Measurements from ENCODE around the gene TGFBR2.
A peak's percentile ranks its signal among the peaks of the same experiment; 100 is the strongest.

TGFBR2 gene

GRCh38 chr3:30608598-30608947 is 2.2 kb downstream of the TGFBR2 start:
- TF ChIP-seq CTCF (conservative IDR thresholded peaks at IDR 0.05; ENCODE audit: low read depth, low read length) = no peak
- peak overlapping the region; percentile 75 for H3K4me3 ChIP-seq (ENCODE audit: low read length)
- no peak for DNase-seq (ENCODE audit: low read depth)

- TF ChIP-seq CTCF (conservative IDR thresholded peaks at IDR 0.05; ENCODE audit: low read depth, low read length) = no peak
- no peak for DNase-seq (ENCODE audit: low read depth)
- H3K4me3 ChIP-seq (ENCODE audit: low read length) = no peak overlapping the region
Measured at GRCh38 chr3:30609930-30610701, 3.7 kb downstream of the TGFBR2 start.

DNA sequence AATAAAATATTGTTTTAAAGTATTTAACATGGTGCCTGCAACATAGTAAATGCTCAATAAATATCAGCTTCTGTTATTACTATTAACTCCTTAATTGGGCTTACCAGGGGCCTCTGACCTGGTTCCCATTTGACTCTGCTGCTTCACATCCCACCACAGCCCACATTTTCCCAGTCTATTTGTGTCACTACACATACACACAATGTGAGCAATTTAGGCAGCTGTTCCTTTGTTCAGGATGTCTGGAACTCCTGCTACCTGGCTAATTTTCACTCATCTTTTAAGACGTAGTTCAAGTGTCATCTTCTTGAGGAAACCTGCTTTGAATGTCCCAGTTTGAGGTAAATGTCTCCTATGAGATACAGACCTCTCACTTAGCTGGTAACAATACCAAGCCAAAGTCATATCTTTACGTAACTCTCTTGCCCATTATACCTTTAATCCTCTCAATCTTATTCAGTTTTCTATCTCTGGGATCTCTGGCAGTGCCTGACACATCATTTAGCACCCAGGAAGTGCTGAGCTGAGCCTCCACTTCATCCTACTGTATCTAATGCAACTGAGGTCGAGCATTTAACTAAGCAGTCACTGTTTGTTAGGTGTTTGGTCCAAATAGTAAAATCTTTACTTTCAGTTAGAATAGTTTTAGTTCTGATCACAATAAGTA is 4.4 kb downstream of the TGFBR2 start:
- H3K4me3 ChIP-seq (ENCODE audit: low read length) = no peak overlapping the region
- no peak for DNase-seq (ENCODE audit: low read depth)
- TF ChIP-seq CTCF (conservative IDR thresholded peaks at IDR 0.05; ENCODE audit: low read depth, low read length) = no peak

- DNase-seq (ENCODE audit: low read depth) = no peak
- H3K4me3 ChIP-seq (ENCODE audit: low read length) = no peak overlapping the region
- no peak for TF ChIP-seq CTCF (conservative IDR thresholded peaks at IDR 0.05; ENCODE audit: low read depth, low read length)
Measured at GRCh38 chr3:30611613-30612436, 5.4 kb downstream of the TGFBR2 start.

GRCh38 chr3:30612437-30613132 is 6.2 kb downstream of the TGFBR2 start:
- H3K4me3 ChIP-seq (ENCODE audit: low read length) = no peak overlapping the region
- TF ChIP-seq CTCF (conservative IDR thresholded peaks at IDR 0.05; ENCODE audit: low read depth, low read length) = no peak
- DNase-seq (ENCODE audit: low read depth) = no peak

DNA sequence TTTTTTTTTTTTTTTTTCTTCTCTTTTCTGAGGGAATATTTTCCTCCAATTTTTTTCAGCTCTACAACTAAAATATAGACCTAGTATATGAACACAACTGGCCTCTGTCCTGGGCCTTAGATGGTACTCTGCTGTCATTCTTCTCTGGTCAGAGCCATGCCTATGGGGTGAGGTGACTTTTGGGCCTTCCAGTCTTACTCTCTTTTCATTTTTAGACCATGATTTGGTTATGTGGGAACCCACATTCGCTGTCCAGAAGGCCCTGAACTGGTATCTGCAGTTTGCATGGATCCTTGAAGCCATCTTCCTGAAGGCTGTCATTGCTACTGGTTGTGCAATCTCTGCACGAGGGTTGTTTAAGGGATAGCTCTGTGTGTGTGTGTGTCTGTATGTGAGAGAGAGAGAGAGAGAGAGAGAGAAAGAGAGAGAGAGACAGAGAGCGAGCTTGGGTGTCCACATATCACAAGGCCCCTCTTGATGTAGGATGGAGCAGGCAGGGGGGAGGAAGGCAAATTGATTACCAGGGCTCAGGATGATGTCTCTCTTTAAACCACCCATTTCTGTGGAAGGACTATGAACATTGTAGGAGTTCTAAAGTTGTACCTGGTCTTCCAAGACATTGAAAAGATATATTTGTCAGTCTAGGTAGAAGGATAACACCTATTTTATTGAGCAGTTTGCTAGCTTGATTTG is 6.9 kb downstream of the TGFBR2 start:
- no peak overlapping the region for H3K4me3 ChIP-seq (ENCODE audit: low read length)
- no peak for DNase-seq (ENCODE audit: low read depth)
- no peak for TF ChIP-seq CTCF (conservative IDR thresholded peaks at IDR 0.05; ENCODE audit: low read depth, low read length)

Measured in retinal pigment epithelial cell (primary cell).